GM12878 (cell line): ENCODE results near the gene MB21D2. TPM values are rescaled to one million over a fixed set of nuclear protein-coding genes. Genes with fewer than 3 reads are reported as not detected.

Experiments
- ATAC-seq: fragments of 200-7000 bp; cut with Tn5 transposase; 3 replicates; pipeline ENCODE4 v1.9.1; 2020; ENCODE audit warnings: mild to moderate bottlenecking, moderate library complexity
- BruUV-seq: library from RNA; stranded (reverse); fragments of 400-500 nt; replicated peaks from 2 replicates; lab custom pipeline; 2021; lab: Mats Ljungman, UMichigan
- CTCF ChIA-PET: fragments of 300-600 bp; sonication (Branson Sonifier 250); formaldehyde crosslinking; extraction: SDS; loops from one replicate; lab custom pipeline; 2021; ENCODE audit warnings: inconsistent platforms; lab: Yijun Ruan, JAX
- POLR2A ChIA-PET: fragments of 350-600 bp; formaldehyde crosslinking; extraction: SDS; loops from one replicate; lab custom pipeline; 2021; ENCODE audit warnings: inconsistent platforms; lab: Charles Lee
- RAD21 ChIA-PET: fragments of 300-600 bp; sonication (Branson Sonifier 250); formaldehyde crosslinking; loops from one replicate; lab custom pipeline; 2023; ENCODE audit warnings: antibody characterized with exemption; ENCODE audit not compliant: unreplicated experiment; lab: Charles Lee
- SMC1A ChIA-PET: fragments of 300-600 bp; sonication (Branson Sonifier 250); formaldehyde crosslinking; loops from one replicate; lab custom pipeline; 2023; ENCODE audit not compliant: unreplicated experiment, uncharacterized antibody; lab: Charles Lee
- DNase-seq: peaks from one replicate; pipeline ENCODE4 v3.0.0-alpha.2; 2011; ENCODE audit warnings: low read depth, low spot score
- FAIRE-seq: peaks from 3 replicates; lab custom pipeline; 2011; peaks lifted over from hg19 to GRCh38; lab: Jason Lieb, UNC
- H2AFZ ChIP-seq: 2 replicates; pipeline ENCODE4 v1.6.0; 2011; ENCODE audit warnings: low read depth, low read length, control low read depth; ENCODE audit not compliant: control insufficient read depth
- H3K27ac ChIP-seq: 2 replicates; pipeline ENCODE4 v1.5.1; 2011; ENCODE audit warnings: control low read depth; ENCODE audit not compliant: control insufficient read depth, insufficient read depth
- H3K27me3 ChIP-seq, 2 experiments: replicated peaks in 1 of 2; 2 replicates each; pipeline versions ENCODE4 v1.6.0 to v1.6.1; 2011; ENCODE audit warnings: low read length in 1 of 2; ENCODE audit not compliant: control insufficient read depth in 2 of 2, insufficient read depth in 2 of 2
- H3K36me3 ChIP-seq, 2 experiments: 2 replicates each; pipeline ENCODE4 v1.5.1; 2011; ENCODE audit warnings: low read length in 1 of 2; ENCODE audit not compliant: control insufficient read depth in 2 of 2, insufficient read depth in 2 of 2
- H3K4me1 ChIP-seq: 2 replicates; pipeline ENCODE4 v1.6.1; 2011; ENCODE audit warnings: mild to moderate bottlenecking, low read length, moderate library complexity, mixed read lengths; ENCODE audit not compliant: control insufficient read depth, insufficient read depth
- H3K4me2 ChIP-seq: 2 replicates; pipeline ENCODE4 v1.6.0; 2011; ENCODE audit warnings: control low read depth; ENCODE audit not compliant: control insufficient read depth, insufficient read depth
- H3K4me3 ChIP-seq: fragments of 200-600 bp; sonication (generic); 2 replicates; pipeline ENCODE4 v1.5.1; 2016
- H3K79me2 ChIP-seq: 2 replicates; pipeline ENCODE4 v1.6.0; 2011; ENCODE audit warnings: low read length; ENCODE audit not compliant: control insufficient read depth, insufficient read depth
- H3K9ac ChIP-seq: 2 replicates; pipeline ENCODE4 v1.8.0; 2011; ENCODE audit warnings: low read length, control low read depth, mixed read lengths; ENCODE audit not compliant: control insufficient read depth, insufficient read depth
- H3K9me3 ChIP-seq: replicated peaks from 3 replicates; pipeline ENCODE4 v1.5.1; 2011; ENCODE audit warnings: mild to moderate bottlenecking, low read length; ENCODE audit not compliant: control insufficient read depth, insufficient read depth
- H4K20me1 ChIP-seq: 2 replicates; pipeline ENCODE4 v1.6.0; 2011; ENCODE audit not compliant: control insufficient read depth, insufficient read depth
- CHD1 ChIP-seq: IDR thresholded peaks from 2 replicates; pipeline ENCODE4 v1.6.1; 2012; ENCODE audit warnings: low read depth, low read length, improper control_type of control experiment
- CREM ChIP-seq: IDR thresholded peaks from 2 replicates; pipeline ENCODE4 v1.6.1; 2014; ENCODE audit warnings: antibody characterized with exemption, low read depth
- DPF2 ChIP-seq: fragments of 450-650 bp; IDR thresholded peaks from 2 replicates; pipeline ENCODE4 v1.6.1; 2017; ENCODE audit warnings: mild to moderate bottlenecking
- E2F8 ChIP-seq: fragments of 450-650 bp; IDR thresholded peaks from 2 replicates; pipeline ENCODE4 v1.6.1; 2018; ENCODE audit warnings: mild to moderate bottlenecking, low read depth, moderate library complexity; ENCODE audit not compliant: partially characterized antibody
- IKZF1 ChIP-seq: fragments of 450-650 bp; conservative IDR thresholded peaks from 2 replicates; pipeline ENCODE4 v1.6.1; 2017; ENCODE audit warnings: antibody characterized with exemption, mild to moderate bottlenecking
- IKZF2 ChIP-seq, 2 experiments: fragments of 450-650 bp; IDR thresholded peaks; 2 replicates each; pipeline ENCODE4 v1.6.1; 2017; ENCODE audit warnings: mild to moderate bottlenecking in 2 of 2, moderate library complexity in 2 of 2
- MTA3 ChIP-seq: IDR thresholded peaks from 2 replicates; pipeline ENCODE4 v1.6.1; 2012; ENCODE audit warnings: low read length, inconsistent platforms, borderline replicate concordance
- MYB ChIP-seq: fragments of 150-350 bp; IDR thresholded peaks from 2 replicates; pipeline ENCODE4 v1.6.1; 2014; ENCODE audit warnings: mild to moderate bottlenecking, low read depth, low read length, borderline replicate concordance
- PML ChIP-seq: IDR thresholded peaks from 2 replicates; pipeline ENCODE4 v1.6.1; 2012; ENCODE audit warnings: low read length, inconsistent platforms
- RB1 ChIP-seq: fragments of 450-650 bp; formaldehyde crosslinking; IDR thresholded peaks from 2 replicates; pipeline ENCODE4 v1.6.1; 2017; ENCODE audit warnings: mild to moderate bottlenecking, borderline replicate concordance
- RCOR1 ChIP-seq: conservative IDR thresholded peaks from 2 replicates; pipeline ENCODE4 v1.6.1; 2012; ENCODE audit warnings: low read depth, low read length, improper control_type of control experiment
- SIN3A ChIP-seq: IDR thresholded peaks from 2 replicates; pipeline ENCODE4 v1.6.1; 2012; ENCODE audit warnings: low read depth, low read length, improper control_type of control experiment
- SIX5 ChIP-seq: IDR thresholded peaks from 2 replicates; pipeline ENCODE4 v1.6.1; 2011; ENCODE audit warnings: mild to moderate bottlenecking, low read depth, low read length, moderate library complexity; ENCODE audit not compliant: severe bottlenecking
- SMAD5 ChIP-seq: IDR thresholded peaks from 2 replicates; pipeline ENCODE4 v1.6.1; 2016; ENCODE audit warnings: antibody characterized with exemption, low read depth
- TCF7 ChIP-seq: IDR thresholded peaks from 2 replicates; pipeline ENCODE4 v1.6.1; 2014; ENCODE audit warnings: antibody characterized with exemption, borderline replicate concordance
- whole genome bisulfite sequencing: methylation state at CpG from one replicate; pipeline ENCODE4 v1.1.6; 2016; ENCODE audit warnings: low lambda C conversion rate; ENCODE audit not compliant: insufficient replicate concordance, insufficient coverage; ENCODE audit errors: missing lambda C conversion rate; 5-methylcytosine and 5-hydroxymethylcytosine counted together
- in situ Hi-C: fragments of 300-500 bp; cut with MboI; formaldehyde crosslinking; loops from 9 replicates; pipeline ENCODE4 v1.14.3; 2018; ENCODE audit warnings: mixed read lengths
- intact Hi-C: fragments of 100-400 bp; cut with micrococcal nuclease; formaldehyde crosslinking; loops from one replicate; pipeline ENCODE4 v1.14.2; 2022; ENCODE audit not compliant: unreplicated experiment
- polyA plus RNA-seq, 11 experiments: library from polyadenylated mRNA; depleted of rRNA in 4 of 11; unstranded in 6 of 11; stranded (reverse) in 5 of 11; fragments of >200 nt; fragmentation: Nextera tagmentation in 4 of 11; fragmentation: Illumina TruSeq in 1 of 11; extraction: Ambion mirVana in 4 of 11; extraction: Trizol in 1 of 11; gene quantifications; 1 replicate in 1 of 11; 2 replicates in 10 of 11; pipeline versions ENCODE4 v1.2.1 to v1.2.3, GENCODE V29; 2011 to 2016; ENCODE audit warnings: inconsistent platforms in 2 of 11, missing spikeins in 2 of 11, low read depth in 1 of 11
- total RNA-seq, 4 experiments: library from RNA; depleted of rRNA in 3 of 4; stranded (reverse); fragments of >200 nt in 3 of 4; fragmentation: Illumina TruSeq in 1 of 4; extraction: Trizol in 1 of 4; gene quantifications; 2 replicates each; pipeline versions ENCODE4 v1.2.1 to v1.2.3, GENCODE V29; 2013 to 2021
- TF ChIP-seq, protein P1 (sequence below): IDR thresholded peaks from 2 replicates; pipeline ENCODE4 v1.6.1; 2012; ENCODE audit warnings: mild to moderate bottlenecking, low read depth, low read length
- TF ChIP-seq, protein P2 (sequence below): fragments of 450-650 bp; IDR thresholded peaks from 2 replicates; pipeline ENCODE4 v1.6.1; 2016; ENCODE audit warnings: mild to moderate bottlenecking, moderate library complexity, borderline replicate concordance

MB21D2 gene
- total and polyA plus RNA-seq, 10 of the 15 experiments (the other 5 are each of a cell fraction or from before 2014, with no cell fraction given), result 7.9 to 21.2 (median 15.3) TPM

- 63% methylated on average over 5 of the region's 5 CpGs for WGBS
- H3K79me2 ChIP-seq, result no peaks in the 10 kb centered on the region
- TF ChIP-seq SIX5, result no peak
- TF ChIP-seq RB1, result no peak
- no peak for TF ChIP-seq CREM
- TF ChIP-seq CHD1, result no peak
- TF ChIP-seq, protein P1, sequence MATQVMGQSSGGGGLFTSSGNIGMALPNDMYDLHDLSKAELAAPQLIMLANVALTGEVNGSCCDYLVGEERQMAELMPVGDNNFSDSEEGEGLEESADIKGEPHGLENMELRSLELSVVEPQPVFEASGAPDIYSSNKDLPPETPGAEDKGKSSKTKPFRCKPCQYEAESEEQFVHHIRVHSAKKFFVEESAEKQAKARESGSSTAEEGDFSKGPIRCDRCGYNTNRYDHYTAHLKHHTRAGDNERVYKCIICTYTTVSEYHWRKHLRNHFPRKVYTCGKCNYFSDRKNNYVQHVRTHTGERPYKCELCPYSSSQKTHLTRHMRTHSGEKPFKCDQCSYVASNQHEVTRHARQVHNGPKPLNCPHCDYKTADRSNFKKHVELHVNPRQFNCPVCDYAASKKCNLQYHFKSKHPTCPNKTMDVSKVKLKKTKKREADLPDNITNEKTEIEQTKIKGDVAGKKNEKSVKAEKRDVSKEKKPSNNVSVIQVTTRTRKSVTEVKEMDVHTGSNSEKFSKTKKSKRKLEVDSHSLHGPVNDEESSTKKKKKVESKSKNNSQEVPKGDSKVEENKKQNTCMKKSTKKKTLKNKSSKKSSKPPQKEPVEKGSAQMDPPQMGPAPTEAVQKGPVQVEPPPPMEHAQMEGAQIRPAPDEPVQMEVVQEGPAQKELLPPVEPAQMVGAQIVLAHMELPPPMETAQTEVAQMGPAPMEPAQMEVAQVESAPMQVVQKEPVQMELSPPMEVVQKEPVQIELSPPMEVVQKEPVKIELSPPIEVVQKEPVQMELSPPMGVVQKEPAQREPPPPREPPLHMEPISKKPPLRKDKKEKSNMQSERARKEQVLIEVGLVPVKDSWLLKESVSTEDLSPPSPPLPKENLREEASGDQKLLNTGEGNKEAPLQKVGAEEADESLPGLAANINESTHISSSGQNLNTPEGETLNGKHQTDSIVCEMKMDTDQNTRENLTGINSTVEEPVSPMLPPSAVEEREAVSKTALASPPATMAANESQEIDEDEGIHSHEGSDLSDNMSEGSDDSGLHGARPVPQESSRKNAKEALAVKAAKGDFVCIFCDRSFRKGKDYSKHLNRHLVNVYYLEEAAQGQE, result no peak
- TF ChIP-seq E2F8, result no peak
- TF ChIP-seq MYB, result no peak
- TF ChIP-seq IKZF2 (IDR thresholded peaks at IDR 0.05), result no peak
- TF ChIP-seq PML, result no peak
- no peak for TF ChIP-seq RCOR1
- no peak for TF ChIP-seq SMAD5
- no peak for TF ChIP-seq DPF2
- TF ChIP-seq IKZF1, result no peak
- no peak for TF ChIP-seq SIN3A
- no peak for TF ChIP-seq MTA3
- no peak for TF ChIP-seq TCF7
- TF ChIP-seq, protein P2, sequence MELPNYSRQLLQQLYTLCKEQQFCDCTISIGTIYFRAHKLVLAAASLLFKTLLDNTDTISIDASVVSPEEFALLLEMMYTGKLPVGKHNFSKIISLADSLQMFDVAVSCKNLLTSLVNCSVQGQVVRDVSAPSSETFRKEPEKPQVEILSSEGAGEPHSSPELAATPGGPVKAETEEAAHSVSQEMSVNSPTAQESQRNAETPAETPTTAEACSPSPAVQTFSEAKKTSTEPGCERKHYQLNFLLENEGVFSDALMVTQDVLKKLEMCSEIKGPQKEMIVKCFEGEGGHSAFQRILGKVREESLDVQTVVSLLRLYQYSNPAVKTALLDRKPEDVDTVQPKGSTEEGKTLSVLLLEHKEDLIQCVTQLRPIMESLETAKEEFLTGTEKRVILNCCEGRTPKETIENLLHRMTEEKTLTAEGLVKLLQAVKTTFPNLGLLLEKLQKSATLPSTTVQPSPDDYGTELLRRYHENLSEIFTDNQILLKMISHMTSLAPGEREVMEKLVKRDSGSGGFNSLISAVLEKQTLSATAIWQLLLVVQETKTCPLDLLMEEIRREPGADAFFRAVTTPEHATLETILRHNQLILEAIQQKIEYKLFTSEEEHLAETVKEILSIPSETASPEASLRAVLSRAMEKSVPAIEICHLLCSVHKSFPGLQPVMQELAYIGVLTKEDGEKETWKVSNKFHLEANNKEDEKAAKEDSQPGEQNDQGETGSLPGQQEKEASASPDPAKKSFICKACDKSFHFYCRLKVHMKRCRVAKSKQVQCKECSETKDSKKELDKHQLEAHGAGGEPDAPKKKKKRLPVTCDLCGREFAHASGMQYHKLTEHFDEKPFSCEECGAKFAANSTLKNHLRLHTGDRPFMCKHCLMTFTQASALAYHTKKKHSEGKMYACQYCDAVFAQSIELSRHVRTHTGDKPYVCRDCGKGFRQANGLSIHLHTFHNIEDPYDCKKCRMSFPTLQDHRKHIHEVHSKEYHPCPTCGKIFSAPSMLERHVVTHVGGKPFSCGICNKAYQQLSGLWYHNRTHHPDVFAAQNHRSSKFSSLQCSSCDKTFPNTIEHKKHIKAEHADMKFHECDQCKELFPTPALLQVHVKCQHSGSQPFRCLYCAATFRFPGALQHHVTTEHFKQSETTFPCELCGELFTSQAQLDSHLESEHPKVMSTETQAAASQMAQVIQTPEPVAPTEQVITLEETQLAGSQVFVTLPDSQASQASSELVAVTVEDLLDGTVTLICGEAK, result no peak
Measured at GRCh38 chr3:192953926-192954325, 36.3 kb upstream of the MB21D2 start.

More at GRCh38 chr3:192953926-192954325, 36.3 kb upstream of the MB21D2 start:
- no peak overlapping the region for H3K4me2 ChIP-seq
- ChIA-PET SMC1A (no interaction called here), CTCF (interaction anchor here (1.6 kb wide), 1 partner anchor 88 kb away, joined by 4 read pairs; no protein-coding TSS in a partner anchor), RAD21 (no interaction called here), POLR2A (no interaction called here)
- FAIRE-seq (no peak), DNase-seq (no peak), ATAC-seq (no peak)
- H4K20me1 ChIP-seq, result no peaks in the 10 kb centered on the region
- intact Hi-C loops (no loop called here), in situ Hi-C loops (no loop called here)
- H3K27ac ChIP-seq, result no peak overlapping the region
- H3K4me1 ChIP-seq, result no peaks in the 10 kb centered on the region
- no peak overlapping the region for H2AFZ ChIP-seq
- H3K27me3 ChIP-seq, result no peaks in the 10 kb centered on the region
- no peak overlapping the region for H3K9ac ChIP-seq
- H3K9me3 ChIP-seq, result no peaks in the 10 kb centered on the region
- H3K36me3 ChIP-seq, result no peaks in the 10 kb centered on the region
- no TSS peak for BruUV-seq
- no peak overlapping the region for H3K4me3 ChIP-seq
